SK-N-SH (cell line): ENCODE data around the gene LRRC36. TPM values are rescaled to one million over a fixed set of nuclear protein-coding genes. Genes with fewer than 3 reads are reported as not detected.
A peak's percentile ranks its signal among the peaks of the same experiment; 100 is the strongest.

Experiments used
- CTCF ChIA-PET: fragments of 300-600, 350-600 bp; formaldehyde crosslinking; extraction: SDS; loops from one replicate; lab custom pipeline; 2021; lab: Yijun Ruan, JAX
- POLR2A ChIA-PET: fragments of 350-600 bp; sonication (Branson Sonifier 250); formaldehyde crosslinking; extraction: SDS; loops from one replicate; lab custom pipeline; 2020; ENCODE audit warnings: antibody characterized with exemption, inconsistent platforms; lab: Yijun Ruan, JAX
- DNase-seq: peaks from one replicate; pipeline ENCODE4 v3.0.0; 2012
- H2AFZ ChIP-seq: fragments of 200-600 bp; sonication (generic); 2 replicates; pipeline ENCODE4 v1.8.1; 2016; ENCODE audit warnings: antibody characterized with exemption, mild to moderate bottlenecking, low read depth
- H3F3A ChIP-seq: fragments of 200-600 bp; sonication (generic); replicated peaks from 2 replicates; pipeline ENCODE3; 2016; ENCODE audit warnings: antibody characterized with exemption, mild to moderate bottlenecking; ENCODE audit not compliant: insufficient read depth
- H3K27ac ChIP-seq, 2 experiments: fragments of 200-500 bp in 1 of 2; fragments of 200-600 bp in 1 of 2; sonication (Bioruptor generic) in 1 of 2; sonication (generic), shearing (Covaris generic) in 1 of 2; 2 replicates each; pipeline versions ENCODE4 v1.5.1 to v1.6.1; 2014 to 2016; ENCODE audit warnings: low read depth in 2 of 2, inconsistent platforms in 1 of 2, low read length in 1 of 2, mild to moderate bottlenecking in 1 of 2, mixed read lengths in 1 of 2
- H3K27me3 ChIP-seq: fragments of 200-600 bp; sonication (generic), shearing (Covaris generic); 2 replicates; pipeline ENCODE4 v1.6.1; 2016; ENCODE audit warnings: mixed run types; ENCODE audit not compliant: insufficient read depth
- H3K36me3 ChIP-seq, 2 experiments: fragments of 200-500 bp in 1 of 2; fragments of 200-600 bp in 1 of 2; sonication (Bioruptor generic) in 1 of 2; sonication (generic) in 1 of 2; replicated peaks in 1 of 2; 2 replicates each; pipeline versions ENCODE3 to v1.5.1; 2014 to 2016; ENCODE audit warnings: low read length in 1 of 2, mild to moderate bottlenecking in 1 of 2; ENCODE audit not compliant: insufficient read depth in 2 of 2, control insufficient read depth in 1 of 2
- H3K4me1 ChIP-seq, 2 experiments: fragments of 200-500 bp in 1 of 2; fragments of 200-600 bp in 1 of 2; sonication (Bioruptor generic) in 1 of 2; sonication (generic), shearing (Covaris generic) in 1 of 2; 2 replicates each; pipeline versions ENCODE4 v1.5.1 to v1.6.1; 2014 to 2016; ENCODE audit warnings: low read depth in 1 of 2, low read length in 1 of 2, mixed run types in 1 of 2; ENCODE audit not compliant: insufficient read depth in 2 of 2, control insufficient read depth in 1 of 2
- H3K4me2 ChIP-seq: fragments of 200-600 bp; sonication (generic), shearing (Covaris generic); 2 replicates; pipeline ENCODE4 v1.6.1; 2017; ENCODE audit warnings: mixed run types
- H3K4me3 ChIP-seq, 2 experiments: fragments of 200-500 bp in 1 of 2; fragments of 200-600 bp in 1 of 2; sonication (Bioruptor generic) in 1 of 2; sonication (generic), shearing (Covaris generic) in 1 of 2; 2 replicates each; pipeline versions ENCODE4 v1.5.1 to v1.8.1; 2014 to 2016; ENCODE audit warnings: low read depth in 2 of 2, inconsistent platforms in 1 of 2, low read length in 1 of 2, mild to moderate bottlenecking in 1 of 2, mixed read lengths in 1 of 2, moderate library complexity in 1 of 2
- H3K79me2 ChIP-seq: fragments of 200-600 bp; sonication (generic); 2 replicates; pipeline ENCODE4 v1.8.1; 2017; ENCODE audit warnings: mild to moderate bottlenecking; ENCODE audit not compliant: insufficient read depth
- H3K9ac ChIP-seq: fragments of 200-600 bp; sonication (generic); 2 replicates; pipeline ENCODE4 v1.6.1; 2017; ENCODE audit warnings: mixed run types
- H3K9me2 ChIP-seq: fragments of 200-600 bp; sonication (generic); 2 replicates; pipeline ENCODE4 v1.6.1; 2017; ENCODE audit warnings: mixed run types
- H3K9me3 ChIP-seq: fragments of 200-600 bp; sonication (generic); 2 replicates; pipeline ENCODE4 v1.6.1; 2017; ENCODE audit warnings: mixed run types, mild to moderate bottlenecking, moderate library complexity
- H4K20me1 ChIP-seq: fragments of 200-600 bp; sonication (generic); 2 replicates; pipeline ENCODE4 v1.6.1; 2017; ENCODE audit warnings: mild to moderate bottlenecking, mixed run types; ENCODE audit not compliant: insufficient read depth
- EP300 ChIP-seq, 2 experiments: IDR thresholded peaks; 2 replicates each; pipeline versions ENCODE4 v1.4.0 to v1.6.1; 2012; ENCODE audit warnings: borderline replicate concordance in 1 of 2, low read depth in 1 of 2, low read length in 1 of 2
- FOSL2 ChIP-seq: IDR thresholded peaks from 2 replicates; pipeline ENCODE4 v1.4.0; 2012; ENCODE audit warnings: low read depth, mild to moderate bottlenecking, moderate library complexity, borderline replicate concordance
- JUND ChIP-seq: IDR thresholded peaks from 2 replicates; pipeline ENCODE4 v1.4.0; 2012
- NFIC ChIP-seq: IDR thresholded peaks from 2 replicates; pipeline ENCODE4 v1.4.0; 2012; ENCODE audit warnings: borderline replicate concordance
- RAD21 ChIP-seq: IDR thresholded peaks from 2 replicates; pipeline ENCODE4 v1.6.1; 2012; ENCODE audit warnings: mild to moderate bottlenecking, low read length
- SIN3A ChIP-seq: IDR thresholded peaks from 2 replicates; pipeline ENCODE4 v1.6.1; 2012; ENCODE audit warnings: low read depth, mild to moderate bottlenecking, low read length, moderate library complexity, borderline replicate concordance
- SMC3 ChIP-seq: IDR thresholded peaks from 2 replicates; pipeline ENCODE4 v1.6.1; 2012; ENCODE audit warnings: low read depth, low read length, improper control_type of control experiment
- TAF1 ChIP-seq: IDR thresholded peaks from 2 replicates; pipeline ENCODE4 v1.6.1; 2012; ENCODE audit warnings: low read depth, mild to moderate bottlenecking, low read length, moderate library complexity, borderline replicate concordance
- USF2 ChIP-seq: fragments of 150-350 bp; IDR thresholded peaks from 2 replicates; pipeline ENCODE4 v1.6.1; 2017; ENCODE audit warnings: antibody characterized with exemption, low read length, low read depth, borderline replicate concordance
- WGBS: methylation state at CpG from one replicate; pipeline ENCODE4 v1.1.6; 2017; ENCODE audit warnings: low lambda C conversion rate; 5-methylcytosine and 5-hydroxymethylcytosine counted together
- polyA plus RNA-seq, 3 experiments: library from polyadenylated mRNA; depleted of rRNA; stranded (reverse); fragments of >200 nt; gene quantifications; 2 replicates each; pipeline ENCODE4 v1.2.3, GENCODE V29; 2012
- TF ChIP-seq, protein P1 (sequence below): IDR thresholded peaks from 2 replicates; pipeline ENCODE4 v1.4.0; 2012; ENCODE audit warnings: low read depth, borderline replicate concordance
- TF ChIP-seq, protein P2 (sequence below): IDR thresholded peaks from 2 replicates; pipeline ENCODE4 v1.4.0; 2012; ENCODE audit warnings: low read depth

The LRRC36 gene
- polyA plus RNA-seq, 1 of the 3 experiments (the other 2 are of a cell fraction) = 0.92 TPM

- H2AFZ ChIP-seq = no peak overlapping the region
- H3K27ac ChIP-seq = peak overlapping the region in 1 of 2 experiments; percentile 100; a peak in 2 of 4 replicates
- H3K4me3 ChIP-seq = peak overlapping the region; percentile 64
- TF ChIP-seq SMC3 = no peak
- no peak for TF ChIP-seq JUND
- TF ChIP-seq, protein P1, sequence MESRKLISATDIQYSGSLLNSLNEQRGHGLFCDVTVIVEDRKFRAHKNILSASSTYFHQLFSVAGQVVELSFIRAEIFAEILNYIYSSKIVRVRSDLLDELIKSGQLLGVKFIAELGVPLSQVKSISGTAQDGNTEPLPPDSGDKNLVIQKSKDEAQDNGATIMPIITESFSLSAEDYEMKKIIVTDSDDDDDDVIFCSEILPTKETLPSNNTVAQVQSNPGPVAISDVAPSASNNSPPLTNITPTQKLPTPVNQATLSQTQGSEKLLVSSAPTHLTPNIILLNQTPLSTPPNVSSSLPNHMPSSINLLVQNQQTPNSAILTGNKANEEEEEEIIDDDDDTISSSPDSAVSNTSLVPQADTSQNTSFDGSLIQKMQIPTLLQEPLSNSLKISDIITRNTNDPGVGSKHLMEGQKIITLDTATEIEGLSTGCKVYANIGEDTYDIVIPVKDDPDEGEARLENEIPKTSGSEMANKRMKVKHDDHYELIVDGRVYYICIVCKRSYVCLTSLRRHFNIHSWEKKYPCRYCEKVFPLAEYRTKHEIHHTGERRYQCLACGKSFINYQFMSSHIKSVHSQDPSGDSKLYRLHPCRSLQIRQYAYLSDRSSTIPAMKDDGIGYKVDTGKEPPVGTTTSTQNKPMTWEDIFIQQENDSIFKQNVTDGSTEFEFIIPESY = no peak
- no peak for TF ChIP-seq EP300 (IDR thresholded peaks at IDR 0.05; ENCODE audit: borderline replicate concordance in 1 of 2, low read depth in 1 of 2, low read length in 1 of 2)
- no peak for TF ChIP-seq NFIC
- TF ChIP-seq, protein P2, sequence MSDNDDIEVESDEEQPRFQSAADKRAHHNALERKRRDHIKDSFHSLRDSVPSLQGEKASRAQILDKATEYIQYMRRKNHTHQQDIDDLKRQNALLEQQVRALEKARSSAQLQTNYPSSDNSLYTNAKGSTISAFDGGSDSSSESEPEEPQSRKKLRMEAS = no peak
- no peak for TF ChIP-seq USF2
- TF ChIP-seq SIN3A = no peak
- no peak for TF ChIP-seq RAD21
- TF ChIP-seq FOSL2 = no peak
- TF ChIP-seq TAF1 = no peak
- peaks cover 31% of the 10 kb centered on the region for H3K79me2 ChIP-seq
- peak overlapping the region; percentile 87 for H3K4me2 ChIP-seq
- POLR2A ChIA-PET = interaction anchor here (1.7 kb wide), 1 partner anchor 47 kb away, joined by 4 read pairs; no protein-coding TSS in a partner anchor
- peaks cover 27 to 31% of the 10 kb centered on the region in 2 experiments for H3K36me3 ChIP-seq
- H3K9me2 ChIP-seq = no peaks in the 10 kb centered on the region
- CTCF ChIA-PET = interaction anchor here (0.7 to 4.4 kb wide), 9 partner anchors 9 to 185 kb away, joined by 3 to 24 read pairs (median 3); partner anchors contain the start of gene ZDHHC1
- H3K4me1 ChIP-seq = peaks cover 25 to 50% of the 10 kb centered on the region in 2 experiments; a peak in 3 of 4 replicates
- no peaks in the 10 kb centered on the region for H3K9me3 ChIP-seq
- H3F3A ChIP-seq = peaks cover 25% of the 10 kb centered on the region
- H4K20me1 ChIP-seq = no peaks in the 10 kb centered on the region
- peak overlapping the region; percentile 82 for H3K9ac ChIP-seq
- no peaks in the 10 kb centered on the region for H3K27me3 ChIP-seq
- DNase-seq = no peak
- 89% methylated on average over 11 of the region's 15 CpGs for WGBS
Observed at GRCh38 chr16:67280090-67281015, 46.3 kb upstream of the LRRC36 start.
